K562 (cell line): ENCODE data around the gene IFNGR2. TPM values are rescaled to one million over a fixed set of nuclear protein-coding genes. Genes with fewer than 3 reads are reported as not detected.

Experiments used
- BCL6 ChIP-seq: fragments of 250-450 bp; sonication (Bioruptor Pico); IDR thresholded peaks from 2 replicates; pipeline ENCODE4 v1.4.0; 2020
- CEBPB ChIP-seq: fragments of 450-650 bp; IDR thresholded peaks from 2 replicates; pipeline ENCODE4 v1.6.1; 2016; ENCODE audit warnings: missing genetic modification characterization, missing compliant biosample characterization
- CLOCK ChIP-seq: fragments of 250-450 bp; sonication (Bioruptor Pico); IDR thresholded peaks from 2 replicates; pipeline ENCODE4 v1.4.0; 2020; ENCODE audit warnings: mild to moderate bottlenecking, moderate library complexity, borderline replicate concordance
- EHMT2 ChIP-seq: fragments of 450-650 bp; IDR thresholded peaks from 2 replicates; pipeline ENCODE4 v1.6.1; 2018; ENCODE audit warnings: antibody characterized with exemption
- HMBOX1 ChIP-seq: sonication (generic); IDR thresholded peaks from 2 replicates; pipeline ENCODE4 v1.6.1; 2016
- JUND ChIP-seq, 2 experiments: IDR thresholded peaks; 2 replicates in 1 of 2; 3 replicates in 1 of 2; pipeline ENCODE4 v1.6.1; 2011; ENCODE audit warnings: borderline replicate concordance in 2 of 2, low read depth in 2 of 2, low read length in 2 of 2, improper control_type of control experiment in 1 of 2, missing biosample characterization in 1 of 2, missing genetic modification characterization in 1 of 2, missing genetic modification reagents in 1 of 2
- KDM1A ChIP-seq, 2 experiments: fragments of 450-650 bp; IDR thresholded peaks; 2 replicates each; pipeline ENCODE4 v1.6.1; 2016; ENCODE audit warnings: mild to moderate bottlenecking in 2 of 2
- MEF2A ChIP-seq: IDR thresholded peaks from 2 replicates; pipeline ENCODE4 v1.6.1; 2011; ENCODE audit warnings: low read depth, mild to moderate bottlenecking, low read length, moderate library complexity; ENCODE audit not compliant: control insufficient read depth
- MNT ChIP-seq, 2 experiments: fragments of 450-650 bp; conservative IDR thresholded peaks; 2 replicates each; pipeline ENCODE4 v1.6.1; 2017; ENCODE audit warnings: mild to moderate bottlenecking in 2 of 2, moderate library complexity in 2 of 2
- NCOR1 ChIP-seq: fragments of 450-650 bp; IDR thresholded peaks from 2 replicates; pipeline ENCODE4 v1.6.1; 2016; ENCODE audit warnings: mild to moderate bottlenecking, moderate library complexity
- PBX2 ChIP-seq, 2 experiments: IDR thresholded peaks in 1 of 2; conservative IDR thresholded peaks in 1 of 2; 2 replicates each; pipeline ENCODE4 v1.6.1; 2016; ENCODE audit warnings: low read depth in 2 of 2, mild to moderate bottlenecking in 1 of 2, missing compliant biosample characterization in 1 of 2, missing genetic modification characterization in 1 of 2, moderate library complexity in 1 of 2
- PKNOX1 ChIP-seq: fragments of 450-650 bp; IDR thresholded peaks from 2 replicates; pipeline ENCODE4 v1.6.1; 2016
- RFX5 ChIP-seq: IDR thresholded peaks from 2 replicates; pipeline ENCODE4 v1.6.1; 2011; ENCODE audit warnings: low read depth, mild to moderate bottlenecking, improper control_type of control experiment, low read length
- SMAD3 ChIP-seq: fragments of 450-650 bp; formaldehyde crosslinking; conservative IDR thresholded peaks from 2 replicates; pipeline ENCODE4 v1.4.0; 2020; ENCODE audit warnings: mild to moderate bottlenecking
- TCF3 ChIP-seq: sonication (generic); formaldehyde crosslinking; IDR thresholded peaks from 2 replicates; pipeline ENCODE4 v1.4.0; 2020; ENCODE audit warnings: mild to moderate bottlenecking, missing genetic modification reagents
- TSC22D4 ChIP-seq: fragments of 450-650 bp; IDR thresholded peaks from 2 replicates; pipeline ENCODE4 v1.6.1; 2016; ENCODE audit warnings: missing genetic modification characterization, missing biosample characterization, control low read depth
- USF1 ChIP-seq: sonication (generic); formaldehyde crosslinking; IDR thresholded peaks from 2 replicates; pipeline ENCODE4 v1.9.0; 2022; ENCODE audit warnings: mild to moderate bottlenecking, missing genetic modification reagents
- polyA plus RNA-seq, 8 experiments: library from polyadenylated mRNA; depleted of rRNA in 4 of 8; stranded (reverse) in 5 of 8; unstranded in 3 of 8; fragments of >200 nt; fragmentation: Nextera tagmentation in 2 of 8; fragmentation: Illumina TruSeq in 1 of 8; extraction: Ambion mirVana in 2 of 8; extraction: Trizol in 1 of 8; gene quantifications; 2 replicates each; pipeline versions ENCODE4 v1.2.1 to v1.2.3, GENCODE V29; 2011 to 2014; ENCODE audit warnings: inconsistent platforms in 1 of 8, missing spikeins in 1 of 8
- total RNA-seq, 7 experiments: library from RNA; depleted of rRNA in 6 of 7; stranded (reverse); fragments of >200 nt in 6 of 7; fragmentation: Illumina TruSeq in 2 of 7; extraction: Trizol in 2 of 7; gene quantifications; 2 replicates each; pipeline versions ENCODE4 v1.2.1 to v1.2.3, GENCODE V29; 2011 to 2021; ENCODE audit warnings: low replicate concordance in 1 of 7

The IFNGR2 gene
- total and polyA plus RNA-seq, 9 of the 15 experiments (the other 6 are each of a cell fraction or from before 2014, with no cell fraction given): 6.7 to 58.0 (median 28.5) TPM

GRCh38 chr21:33434770-33435360 lies 31.7 kb downstream of the IFNGR2 start (continued):
- TF ChIP-seq SMAD3 (no peak), KDM1A (IDR thresholded peaks at IDR 0.05) (peak; percentile 74 to 78), MNT (conservative IDR thresholded peaks at IDR 0.05) (0 out of 4 replicates have a peak, but pooled peaks have one; percentile 20 to 36), USF1 (CRISPR knock-in tag) (no peak), CEBPB (no peak), RFX5 (no peak), EHMT2 (no peak), TCF3 (no peak), BCL6 (CRISPR knock-in tag) (no peak), PBX2 (CRISPR knock-in tag; IDR thresholded peaks at IDR 0.05; ENCODE audit: low read depth) (no peak), PBX2 (tag; conservative IDR thresholded peaks at IDR 0.05; ENCODE audit: low read depth) (0 out of 2 replicates have a peak, but pooled peaks have one; percentile 6), JUND (IDR thresholded peaks at IDR 0.05; ENCODE audit: borderline replicate concordance, low read depth, low read length) (peak; percentile 90), JUND (tag; IDR thresholded peaks at IDR 0.05; ENCODE audit: borderline replicate concordance, low read depth, low read length) (peak; percentile 83; the same call in 2 of the 3 replicates), MEF2A (peak; percentile 33; the same call in 1 of the 2 replicates), TSC22D4 (tag) (no peak), HMBOX1 (peak; percentile 66; the same call in 1 of the 2 replicates), PKNOX1 (peak; percentile 82), NCOR1 (0 out of 2 replicates have a peak, but pooled peaks have one; percentile 11), CLOCK (CRISPR knock-in tag) (no peak)
